ENCODE data around the gene SDK1. TPM values are rescaled to one million over a fixed set of nuclear protein-coding genes. Genes with fewer than 3 reads are reported as not detected.

Gene SDK1
- total RNA-seq, 1 donor from 2014 or later: 16.7 TPM

DNA sequence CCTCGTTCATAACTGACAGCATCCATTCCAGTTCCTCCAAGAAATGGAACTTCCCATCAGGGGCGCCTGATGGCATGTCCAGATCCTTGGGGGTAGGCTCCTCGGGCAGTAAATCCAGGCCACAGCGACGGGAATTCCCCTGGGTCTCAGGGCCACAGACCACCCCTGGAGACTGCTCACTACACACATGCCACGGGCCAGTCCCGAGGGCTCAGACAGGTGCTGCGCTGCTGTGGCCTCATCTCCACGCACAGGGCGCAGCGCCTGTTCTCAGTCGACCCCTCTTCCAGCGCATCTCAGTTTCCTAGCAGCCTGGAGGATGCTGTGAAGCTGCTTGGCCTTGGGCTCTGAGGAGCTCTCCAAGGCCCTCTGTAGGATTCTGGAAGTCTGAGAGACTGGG is 907.5 kb downstream of the SDK1 start:
- Histone ChIP-seq H3K4me1 (no peaks in the 10 kb centered on the region), H3K36me3 (no peaks in the 10 kb centered on the region), H3K9me3 (no peaks in the 10 kb centered on the region), H3K27me3 (no peaks in the 10 kb centered on the region), H3K4me3 (no peak overlapping the region), H3K27ac (no peak overlapping the region)
- intact Hi-C loops (cut with DNase I): no loop called here
- TF ChIP-seq CTCF (IDR thresholded peaks at IDR 0.05) (no peak), POLR2A (IDR thresholded peaks at IDR 0.05) (no peak), POLR2AphosphoS5 (IDR thresholded peaks at IDR 0.05; ENCODE audit: insufficient read depth in 1 of 2, low read depth in 1 of 2) (no peak)
- DNase-seq (ENCODE audit: extremely low spot score in 2 of 2): no peak

GRCh38 chr7:4209126-4209525 is 908.1 kb downstream of the SDK1 start:
- TF ChIP-seq POLR2A (IDR thresholded peaks at IDR 0.05) (no peak), POLR2AphosphoS5 (IDR thresholded peaks at IDR 0.05; ENCODE audit: insufficient read depth in 1 of 2, low read depth in 1 of 2) (no peak), CTCF (IDR thresholded peaks at IDR 0.05) (no peak)
- H3K4me3 ChIP-seq: no peak overlapping the region
- no peaks in the 10 kb centered on the region for H3K27me3 ChIP-seq
- no peaks in the 10 kb centered on the region for H3K4me1 ChIP-seq
- intact Hi-C loops (cut with DNase I): no loop called here
- H3K27ac ChIP-seq: no peak overlapping the region
- no peaks in the 10 kb centered on the region for H3K36me3 ChIP-seq
- no peaks in the 10 kb centered on the region for H3K9me3 ChIP-seq
- no peak for DNase-seq (ENCODE audit: extremely low spot score in 2 of 2)

GRCh38 chr7:4209966-4210365 is 908.9 kb downstream of the SDK1 start:
- no peak overlapping the region for H3K4me3 ChIP-seq
- H3K4me1 ChIP-seq: no peaks in the 10 kb centered on the region
- no peaks in the 10 kb centered on the region for H3K9me3 ChIP-seq
- DNase-seq (ENCODE audit: extremely low spot score in 2 of 2): no peak
- H3K27me3 ChIP-seq: no peaks in the 10 kb centered on the region
- no peak overlapping the region for H3K27ac ChIP-seq
- H3K36me3 ChIP-seq: no peaks in the 10 kb centered on the region
- TF ChIP-seq POLR2A (IDR thresholded peaks at IDR 0.05) (no peak), POLR2AphosphoS5 (IDR thresholded peaks at IDR 0.05; ENCODE audit: insufficient read depth in 1 of 2, low read depth in 1 of 2) (no peak), CTCF (IDR thresholded peaks at IDR 0.05) (no peak)
- intact Hi-C loops (cut with DNase I): no loop called here

DNA sequence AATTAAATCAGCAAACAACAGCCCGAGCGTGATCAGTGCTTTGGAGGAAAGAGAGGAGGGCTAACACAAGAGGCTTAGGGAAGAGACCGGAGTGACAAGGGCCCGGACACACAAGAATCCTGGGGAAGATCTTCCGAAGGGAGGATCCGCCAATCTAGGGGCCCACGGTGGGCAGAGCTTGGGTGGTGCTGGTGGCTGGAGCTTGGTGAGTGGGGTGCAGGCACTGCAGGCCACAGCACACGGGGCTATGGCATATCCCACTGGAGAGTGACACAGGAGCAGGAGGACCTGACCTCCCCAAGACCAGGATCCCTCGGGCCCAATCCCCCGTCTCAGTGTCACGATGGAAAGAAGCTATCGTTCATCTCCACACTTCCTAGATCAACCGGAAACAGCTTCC is 909.8 kb downstream of the SDK1 start:
- Histone ChIP-seq H3K4me1 (peaks cover 6% of the 10 kb centered on the region), H3K36me3 (no peaks in the 10 kb centered on the region), H3K4me3 (no peak overlapping the region), H3K9me3 (no peaks in the 10 kb centered on the region), H3K27me3 (no peaks in the 10 kb centered on the region), H3K27ac (no peak overlapping the region)
- DNase-seq (ENCODE audit: extremely low spot score in 2 of 2): no peak
- TF ChIP-seq CTCF (IDR thresholded peaks at IDR 0.05) (no peak), POLR2AphosphoS5 (IDR thresholded peaks at IDR 0.05; ENCODE audit: insufficient read depth in 1 of 2, low read depth in 1 of 2) (no peak), POLR2A (IDR thresholded peaks at IDR 0.05) (no peak)
- intact Hi-C loops (cut with DNase I): no loop called here

GRCh38 chr7:4211261-4211660 is 910.2 kb downstream of the SDK1 start:
- intact Hi-C loops (cut with DNase I): no loop called here
- no peak for TF ChIP-seq POLR2A (IDR thresholded peaks at IDR 0.05)

DNA sequence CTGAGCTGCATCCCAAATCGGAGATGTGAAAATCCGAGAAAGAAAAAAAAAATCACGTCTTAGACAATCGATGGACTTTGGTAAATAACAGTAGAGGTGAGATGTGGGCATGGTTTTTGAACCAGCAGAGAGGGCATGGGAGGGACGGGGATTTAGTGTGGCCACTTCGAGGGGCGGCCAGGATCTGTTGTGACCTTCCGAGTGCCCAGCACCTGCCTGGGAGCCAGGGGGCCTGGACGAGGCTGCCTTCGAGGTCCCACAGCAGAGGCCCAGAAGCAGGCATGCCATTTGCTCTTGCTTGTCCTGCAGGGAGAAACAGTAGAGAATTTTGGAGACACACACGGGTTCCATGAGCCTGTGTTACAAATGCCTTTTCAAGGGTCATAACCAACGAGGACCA is 911.3 kb downstream of the SDK1 start:
- TF ChIP-seq CTCF (IDR thresholded peaks at IDR 0.05) (no peak), POLR2A (IDR thresholded peaks at IDR 0.05) (no peak), POLR2AphosphoS5 (IDR thresholded peaks at IDR 0.05; ENCODE audit: insufficient read depth in 1 of 2, low read depth in 1 of 2) (no peak)
- no peaks in the 10 kb centered on the region for H3K27me3 ChIP-seq

More at GRCh38 chr7:4211261-4211660, 910.2 kb downstream of the SDK1 start:
- Histone ChIP-seq H3K4me3 (no peak overlapping the region), H3K36me3 (no peaks in the 10 kb centered on the region), H3K4me1 (peaks cover 10% of the 10 kb centered on the region), H3K27me3 (no peaks in the 10 kb centered on the region), H3K27ac (no peak overlapping the region), H3K9me3 (no peaks in the 10 kb centered on the region)
- DNase-seq (ENCODE audit: extremely low spot score in 2 of 2): no peak

More for the DNA sequence above, 911.3 kb downstream of the SDK1 start:
- intact Hi-C loops (cut with DNase I): no loop called here
- Histone ChIP-seq H3K36me3 (no peaks in the 10 kb centered on the region), H3K4me3 (no peak overlapping the region), H3K27ac (no peak overlapping the region), H3K9me3 (no peaks in the 10 kb centered on the region), H3K4me1 (peaks cover 11% of the 10 kb centered on the region)
- no peak for DNase-seq (ENCODE audit: extremely low spot score in 2 of 2)

Measured in vagina (tissue), 2 donors.